Limb (tissue), 2 donors: ENCODE data around the gene ADGB.
"Not testable (repeated sequence)": the region's sequence is repeated elsewhere in the genome, so short reads cannot be mapped to it uniquely, and the experiment has no call there.

Source experiments
- DNase-seq, 2 donors: peaks; one replicate each; pipeline ENCODE4 v3.0.0-alpha.2; 2016; ENCODE audit errors: extremely low spot score in 2 of 2

ADGB gene

DNA sequence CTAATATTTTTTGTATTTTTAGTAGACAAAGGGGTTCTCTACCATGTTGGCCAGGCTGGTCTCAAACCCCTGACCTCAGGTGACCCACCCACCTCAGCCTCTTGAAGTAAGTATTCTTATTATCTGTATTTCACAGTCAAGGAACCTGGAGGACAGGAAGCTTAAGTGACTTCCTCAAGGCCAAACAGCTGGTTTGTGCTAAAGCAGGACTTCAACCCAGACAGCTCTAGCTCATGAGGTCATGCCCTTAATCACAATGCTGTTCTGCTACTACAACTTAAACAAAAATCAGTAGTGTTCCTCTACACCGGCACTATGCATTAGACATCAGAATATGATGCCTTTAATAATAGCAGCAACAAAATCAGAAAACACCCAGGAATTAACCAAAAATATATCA lies 168.9 kb downstream of the ADGB start:
- DNase-seq, result no peak

DNA sequence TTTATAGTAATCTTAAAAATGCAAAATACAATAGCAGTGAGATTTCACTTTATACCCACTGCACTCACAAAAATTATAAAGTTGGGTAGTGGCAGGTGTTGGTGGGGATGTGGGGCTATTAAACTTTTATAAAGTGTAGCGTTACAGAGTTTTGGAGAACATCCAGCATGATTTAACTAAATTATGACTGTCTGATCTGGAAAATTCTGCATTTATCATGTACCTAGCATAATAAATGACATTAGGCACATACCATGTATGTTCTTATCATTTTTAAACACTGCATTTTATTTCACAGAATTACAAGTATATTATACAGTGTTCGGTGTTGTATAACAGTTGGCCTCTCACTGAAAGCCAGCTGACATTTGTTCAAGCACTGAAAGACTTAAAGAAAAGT lies 169.9 kb downstream of the ADGB start:
- DNase-seq, result no peak

DNA sequence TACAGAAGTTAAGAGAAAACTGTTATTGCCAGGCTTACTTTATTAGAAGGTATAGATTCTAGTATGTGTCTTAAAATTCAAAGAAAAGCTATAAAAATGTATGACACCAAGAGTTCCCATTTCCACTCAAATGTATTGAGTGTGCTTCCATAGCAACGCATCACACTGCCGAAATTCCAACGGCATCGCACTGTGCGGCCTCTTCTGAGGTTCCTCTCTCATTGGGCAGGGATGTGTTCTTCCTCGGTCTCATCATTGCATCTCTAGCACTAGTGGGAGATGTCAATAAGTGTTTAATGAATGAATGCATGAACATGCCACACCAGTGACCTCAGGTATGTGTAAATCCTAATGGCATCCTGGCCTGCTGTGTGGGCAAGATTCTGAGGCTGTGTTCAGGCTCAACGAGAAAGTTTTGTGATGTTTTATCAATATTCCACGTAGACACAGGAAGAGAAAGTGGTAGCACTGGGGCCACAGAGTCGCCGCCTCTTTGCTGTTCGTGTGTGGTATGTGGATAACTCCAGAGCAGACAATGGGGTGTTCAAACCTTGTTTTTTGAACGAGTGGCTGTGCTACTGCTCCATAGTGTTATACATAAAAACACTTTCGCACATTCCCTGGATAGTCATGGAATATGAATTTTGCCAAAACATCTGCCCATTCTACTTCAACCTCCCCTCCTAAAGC lies 171.6 kb downstream of the ADGB start:
- no peak for DNase-seq

DNA sequence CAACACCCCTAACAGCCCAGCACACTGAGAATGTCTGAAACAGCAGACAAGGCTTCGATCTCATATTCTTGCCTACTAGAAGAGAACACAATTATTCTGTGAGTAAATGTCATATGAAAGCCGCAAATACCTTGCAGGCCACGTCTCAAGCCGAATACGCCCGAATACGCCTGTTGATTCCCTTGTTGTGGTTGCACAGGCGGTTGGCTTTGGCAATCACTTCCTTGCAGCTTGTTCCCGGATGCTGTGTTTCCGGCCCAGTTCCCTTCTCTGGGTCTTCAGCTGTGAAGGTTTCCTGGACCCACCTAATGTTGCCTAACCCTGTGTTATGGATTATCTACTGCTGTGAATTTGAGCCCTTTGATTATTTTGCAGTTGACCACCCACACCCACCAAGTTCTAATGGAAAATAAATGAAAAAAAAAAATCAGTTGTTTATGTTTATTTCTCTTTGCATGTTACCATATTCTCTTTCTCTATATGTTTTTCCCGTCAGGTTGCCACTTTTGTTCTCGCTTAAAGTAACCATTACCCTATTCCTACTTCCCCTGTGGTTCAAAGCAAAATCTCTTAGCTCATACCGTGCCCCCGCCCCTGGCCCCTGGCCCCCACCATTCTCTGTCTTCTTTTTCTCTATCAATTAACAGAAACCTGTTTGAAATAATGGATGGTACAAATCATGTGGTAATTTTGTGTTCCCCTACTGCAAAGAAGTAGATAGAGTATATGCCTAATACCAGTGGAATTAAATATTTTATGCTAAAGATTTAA lies 172.4 kb downstream of the ADGB start:
- no peak for DNase-seq

- DNase-seq, result no peak
Measured at GRCh38 chr6:146775220-146775619, 176.4 kb downstream of the ADGB start.

DNA sequence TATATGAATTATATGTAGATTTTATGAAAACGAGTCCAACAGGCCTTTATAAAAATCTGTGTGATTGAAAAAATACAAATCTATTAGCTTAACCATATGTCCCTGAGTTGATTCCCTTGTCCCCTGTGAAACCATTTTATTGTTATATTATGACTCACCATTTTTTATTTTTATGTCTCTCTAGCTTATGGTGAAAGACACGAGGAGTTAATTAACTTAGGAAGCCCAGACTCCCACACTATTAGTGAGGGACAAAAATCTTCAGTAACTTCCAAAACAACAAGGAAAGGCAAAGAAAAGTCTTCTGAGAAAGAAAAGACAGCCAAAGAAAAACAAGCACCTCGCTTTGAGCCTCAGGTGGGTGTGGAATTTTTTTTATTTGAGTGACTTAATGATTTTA lies 183.1 kb downstream of the ADGB start:
- no peak for DNase-seq

DNA sequence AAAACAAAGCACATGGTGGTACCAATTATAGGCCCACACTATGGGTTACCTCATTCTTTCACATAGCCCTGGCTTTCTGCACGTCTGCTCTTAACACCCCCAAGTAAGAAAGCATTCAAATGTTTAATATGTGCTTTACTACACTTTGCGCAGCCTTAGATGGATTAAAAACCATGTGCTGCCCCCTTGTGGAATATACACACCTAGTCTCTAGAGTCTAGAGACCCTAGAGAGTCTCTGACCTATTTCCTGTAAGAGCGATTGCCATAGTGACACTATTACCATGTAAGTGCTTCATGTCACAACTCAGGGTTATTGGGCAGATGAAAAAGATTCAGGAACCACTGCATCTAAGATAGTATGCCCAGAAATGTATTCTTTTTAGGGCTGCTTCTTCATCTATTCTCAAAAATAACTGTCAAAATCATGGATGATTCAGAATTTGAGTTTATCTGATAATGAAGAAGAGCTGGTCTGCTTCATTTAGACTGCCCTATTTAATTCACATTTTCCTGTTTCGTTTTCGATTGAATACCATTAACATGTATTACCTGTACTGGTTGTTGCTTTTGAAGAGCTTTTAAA lies 186.3 kb downstream of the ADGB start:
- no peak for DNase-seq

- no peak for DNase-seq
Measured at GRCh38 chr6:146787876-146788508, 189.2 kb downstream of the ADGB start.

DNA sequence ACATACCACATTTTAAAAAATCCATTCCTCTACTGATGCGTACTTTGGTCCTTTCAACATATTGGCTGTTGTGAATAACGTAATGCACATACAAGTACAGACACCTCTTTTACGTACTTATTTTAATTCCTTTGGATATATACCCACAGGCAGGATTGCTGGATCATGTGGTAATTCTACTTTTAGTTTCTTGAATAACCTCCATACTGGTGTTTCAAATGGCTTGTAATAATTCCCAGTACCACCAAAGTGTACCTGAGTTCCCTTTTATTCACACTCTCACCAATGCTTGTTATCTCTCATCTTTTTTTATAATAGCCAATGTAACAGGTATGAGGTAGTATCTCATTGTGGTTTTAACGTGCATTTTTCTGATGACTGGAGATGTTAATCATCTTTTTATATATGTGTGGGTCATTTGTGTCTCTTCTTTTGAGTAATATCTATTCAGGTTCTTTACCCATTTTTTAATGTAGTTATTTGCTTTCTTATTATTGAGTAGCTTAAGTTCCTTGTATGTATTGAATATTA lies 191.9 kb downstream of the ADGB start:
- DNase-seq, result no peak

GRCh38 chr6:146791930-146792329 lies 193.2 kb downstream of the ADGB start:
- DNase-seq, result no peak

GRCh38 chr6:146793218-146793617 lies 194.4 kb downstream of the ADGB start:
- DNase-seq, result not testable (repeated sequence)

DNA sequence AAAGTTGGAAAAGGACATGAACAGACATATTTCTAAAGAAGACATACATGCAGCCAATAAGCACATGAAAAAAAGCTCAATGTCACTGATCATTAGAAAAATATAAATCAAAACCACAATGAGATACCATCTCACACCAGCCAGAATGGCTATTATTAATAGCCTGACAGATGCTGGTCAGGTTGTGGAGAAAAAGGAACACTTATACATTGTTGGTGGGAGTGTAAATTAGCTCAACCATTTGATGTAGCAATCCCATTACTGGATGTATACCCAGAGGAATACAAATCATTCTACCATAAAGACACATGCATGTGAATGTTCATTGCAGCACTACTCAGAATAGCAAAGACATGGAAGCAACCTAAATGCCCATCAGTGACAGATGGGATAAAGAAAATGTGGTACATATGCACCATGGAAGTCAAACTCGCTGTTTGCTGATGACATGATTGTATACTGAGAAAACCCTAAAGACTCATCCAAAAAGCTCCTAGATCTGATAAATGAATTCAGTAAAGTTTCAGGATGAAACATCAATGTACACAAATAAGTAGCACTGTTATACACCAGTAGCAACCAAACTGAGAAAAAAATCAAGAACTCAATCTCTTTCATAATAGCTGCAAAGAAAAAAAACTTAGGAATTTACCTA lies 196.8 kb downstream of the ADGB start:
- DNase-seq, result no peak

- not testable (repeated sequence) for DNase-seq
Measured at GRCh38 chr6:146803167-146803566, 204.4 kb downstream of the ADGB start.

GRCh38 chr6:146803601-146804000 lies 204.8 kb downstream of the ADGB start:
- DNase-seq, result no peak

DNA sequence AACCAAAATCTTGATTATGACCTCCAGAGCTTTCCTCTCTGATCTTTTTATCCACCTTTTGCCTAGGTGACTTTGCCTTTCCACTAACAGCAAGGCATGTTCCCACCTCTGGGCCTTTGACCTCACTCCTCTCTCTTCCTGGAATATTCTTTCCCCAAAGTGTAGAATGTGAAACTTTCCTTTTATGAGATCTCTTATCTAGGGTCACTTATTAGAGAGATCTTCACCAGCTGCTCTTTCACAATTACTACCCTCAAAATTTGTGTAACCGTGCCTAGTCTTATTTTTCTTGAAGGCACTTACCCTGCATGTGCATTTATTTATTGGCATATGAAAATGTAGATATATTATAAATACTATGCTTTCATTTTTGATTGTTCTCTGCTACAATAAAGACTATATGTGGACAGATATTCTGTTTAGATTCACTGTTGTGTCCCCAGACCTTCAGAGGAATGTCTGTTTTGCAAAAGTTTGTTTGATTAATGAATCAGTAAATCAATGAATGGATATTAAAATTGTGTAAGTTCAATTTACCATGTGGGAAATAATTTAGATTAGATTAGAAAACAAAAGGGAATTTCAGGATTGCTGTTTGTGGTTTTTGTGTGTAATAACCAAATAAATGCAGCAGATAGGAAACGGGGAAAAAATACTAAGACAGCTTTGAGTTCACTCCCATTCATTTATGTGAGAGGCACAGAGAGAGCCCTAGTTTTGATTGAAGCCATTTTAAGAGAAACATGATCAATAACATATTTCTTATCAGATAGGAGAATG lies 207.0 kb downstream of the ADGB start:
- no peak for DNase-seq

DNA sequence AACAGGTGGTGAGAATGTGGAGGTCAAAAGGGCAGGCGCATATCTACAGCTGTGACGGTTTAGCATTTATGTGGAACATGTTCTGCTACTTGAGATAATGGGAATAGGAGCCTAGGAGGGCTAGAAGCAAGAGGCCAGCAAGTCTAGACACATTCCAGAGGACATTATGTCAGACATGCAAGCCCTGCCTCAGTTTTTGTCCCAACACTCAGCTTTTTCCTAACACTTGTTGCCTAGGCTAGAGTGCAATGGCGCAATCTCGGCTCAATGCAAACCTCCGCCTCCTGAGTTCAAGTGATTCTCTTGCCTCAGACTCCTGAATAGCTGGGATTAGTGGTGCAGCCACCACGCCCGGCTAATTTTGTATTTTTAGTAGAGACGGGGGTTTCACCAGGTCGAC lies 210.2 kb downstream of the ADGB start:
- not testable (repeated sequence) for DNase-seq

DNA sequence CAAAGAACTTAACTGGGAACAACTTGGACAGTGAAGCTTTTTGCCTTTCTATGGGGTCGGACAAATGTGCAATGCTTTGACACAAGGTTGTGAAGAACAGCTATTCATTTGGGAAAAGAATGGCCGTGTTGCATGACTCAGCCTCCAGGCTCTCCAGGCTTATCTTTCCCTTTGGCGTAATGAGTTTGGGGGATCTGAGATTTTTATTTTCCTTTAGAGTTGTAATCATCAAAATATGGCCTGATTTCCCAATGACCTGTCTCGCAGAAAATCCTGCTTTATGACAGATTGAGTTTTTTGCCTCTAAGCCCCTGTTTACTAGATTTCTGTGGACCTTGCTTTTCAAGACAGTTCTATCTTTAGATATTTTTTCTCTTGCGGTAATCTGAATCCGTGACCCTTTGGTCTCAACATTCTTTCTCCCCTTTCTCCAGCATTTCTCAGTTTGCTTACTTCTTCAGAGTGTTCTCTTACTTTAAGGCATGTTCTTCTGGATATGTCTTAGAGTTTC lies 214.1 kb downstream of the ADGB start:
- not testable (repeated sequence) for DNase-seq

DNA sequence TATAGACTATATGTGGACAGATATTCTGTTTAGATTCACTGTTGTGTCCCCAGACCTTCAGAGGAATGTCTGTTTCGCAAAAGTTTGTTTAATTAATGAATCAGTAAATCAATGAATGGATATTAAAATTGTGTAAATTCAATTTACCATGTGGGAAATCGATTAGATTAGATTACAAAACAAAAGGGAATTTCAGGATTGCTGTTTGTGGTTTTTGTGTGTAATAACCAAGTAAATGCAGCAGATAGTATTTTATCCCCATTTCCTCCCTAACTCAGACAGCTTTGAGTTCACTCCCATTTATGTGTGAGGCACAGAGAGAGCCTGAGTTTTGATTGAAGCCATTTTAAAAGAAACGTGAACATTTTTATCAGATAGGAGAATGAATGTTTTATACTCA lies 214.8 kb downstream of the ADGB start:
- no peak for DNase-seq

- DNase-seq, result no peak
Measured at GRCh38 chr6:146814148-146814750, 215.5 kb downstream of the ADGB start.
